Measurements from ENCODE around the gene ANKRD34A.

DNA sequence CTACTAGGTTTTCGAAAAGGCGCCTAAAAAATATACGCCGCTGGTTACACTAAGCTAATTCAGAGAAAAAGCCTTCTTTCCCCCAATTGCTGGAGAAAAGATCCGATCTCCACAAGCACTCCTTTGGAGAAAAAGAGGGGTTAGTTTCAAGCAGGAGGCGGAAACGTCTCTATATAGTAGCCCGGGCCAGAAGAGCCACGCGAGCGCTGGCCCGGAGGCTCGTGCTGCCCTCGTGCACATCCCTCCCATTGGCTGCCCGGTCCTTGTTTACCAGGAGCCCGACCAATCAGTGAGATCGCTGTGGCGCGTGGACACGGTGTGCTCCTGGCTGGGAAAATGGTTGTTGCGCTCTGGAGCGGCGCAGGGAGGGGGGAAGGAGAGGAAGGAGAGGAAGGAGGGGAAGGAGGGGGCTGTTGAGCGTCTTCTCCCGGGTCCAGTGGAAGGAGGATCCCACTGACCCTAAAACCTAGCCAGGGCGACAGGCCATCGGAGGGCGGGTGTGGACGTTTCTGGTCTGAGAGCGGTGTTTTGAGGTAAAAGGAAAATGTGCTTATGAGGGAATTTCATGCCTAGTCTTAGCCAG lies 32.1 kb upstream of the ANKRD34A start, which contains the start of gene TXNIP:
- TF ChIP-seq CTCF (conservative IDR thresholded peaks at IDR 0.05; ENCODE audit: low read depth, low read length) (no peak), POLR2A (IDR thresholded peaks at IDR 0.05; ENCODE audit: low read depth, low read length) (peak; percentile 97), MAZ (IDR thresholded peaks at IDR 0.05; ENCODE audit: borderline replicate concordance, low read depth, low read length) (peak; percentile 86), FOS (IDR thresholded peaks at IDR 0.05; ENCODE audit: low read depth, low read length) (peak; percentile 58; the same call in 1 of the 2 replicates)

Data from IMR-90 (cell line).